Stimulated activated naive CD4-positive, alpha-beta T cell treated with Interleukin-2 at 50 U/mL for 16 hours (primary cell): ENCODE measurements around the gene PRRX1.

ENCODE experiments used
- DNase-seq: peaks from one replicate; lab custom pipeline; 2025; lab: John Stamatoyannopoulos, UW

PRRX1 gene

DNA sequence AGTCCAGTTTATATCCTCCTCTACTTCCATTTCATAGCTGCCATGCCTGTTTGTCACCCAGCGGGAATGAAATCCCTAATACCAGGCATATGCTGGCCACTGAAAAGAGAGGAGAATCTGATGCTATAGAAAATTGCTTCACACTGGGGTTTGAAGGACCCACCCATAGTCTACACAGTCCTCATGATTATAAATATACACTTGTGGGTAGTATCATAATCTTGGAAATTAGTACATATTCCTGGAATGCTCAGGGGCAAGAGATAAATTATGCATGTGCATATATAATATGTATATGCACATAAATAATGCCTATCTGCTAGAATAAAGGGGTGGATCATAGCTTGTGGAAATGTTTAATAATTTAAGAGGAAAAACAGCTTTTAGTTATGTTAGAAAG lies 105.8 kb downstream of the PRRX1 start:
- no peak for DNase-seq

GRCh38 chr1:170770254-170770653 lies 106.3 kb downstream of the PRRX1 start:
- DNase-seq = no peak

GRCh38 chr1:170776252-170776651 lies 112.3 kb downstream of the PRRX1 start:
- DNase-seq = no peak

DNA sequence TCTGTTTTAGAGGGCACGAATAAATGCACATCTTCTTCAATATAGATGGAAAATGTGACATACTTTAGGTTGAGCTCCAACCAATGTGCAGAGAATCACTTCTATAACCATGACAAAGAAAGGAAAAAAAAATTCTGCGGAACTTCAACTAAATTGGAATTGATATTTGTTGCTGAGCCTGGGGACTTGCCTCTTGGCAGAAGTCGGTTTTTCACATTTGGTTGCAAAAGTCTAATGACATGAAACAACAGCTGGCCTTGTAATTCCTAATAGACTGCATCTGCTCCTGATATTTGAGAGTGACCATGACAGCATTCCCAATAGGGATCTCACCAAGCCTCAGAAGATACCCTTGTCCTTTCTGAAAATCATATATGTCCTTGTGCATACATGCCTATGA lies 112.8 kb downstream of the PRRX1 start:
- no peak for DNase-seq
